Vagina (tissue), 2 donors: Measurements from ENCODE around the gene TNNC2.

Source experiments
- POLR2A ChIP-seq, 2 donors: fragments of 450-650 bp; IDR thresholded peaks; one replicate each; pipeline ENCODE4 v1.6.1; 2017; ENCODE audit warnings: antibody characterized with exemption in 2 of 2, mild to moderate bottlenecking in 2 of 2, moderate library complexity in 2 of 2
- POLR2AphosphoS5 ChIP-seq, 2 donors: sonication (generic); formaldehyde crosslinking; IDR thresholded peaks; one replicate each; pipeline ENCODE4 v1.9.0; 2017; ENCODE audit warnings: antibody characterized with exemption in 2 of 2, mild to moderate bottlenecking in 2 of 2, low read depth in 1 of 2; ENCODE audit not compliant: insufficient read depth in 1 of 2
- TF ChIP-seq, protein P1 (sequence below), 3 experiments: fragments of 450-650 bp in 2 of 3; fragments of 200-600 bp in 1 of 3; sonication (generic) in 1 of 3; IDR thresholded peaks; one replicate each; pipeline ENCODE4 v1.5.1; 2017 to 2019; ENCODE audit warnings: antibody characterized with exemption in 3 of 3, mild to moderate bottlenecking in 2 of 3, moderate library complexity in 2 of 3

- TF ChIP-seq, protein P1, sequence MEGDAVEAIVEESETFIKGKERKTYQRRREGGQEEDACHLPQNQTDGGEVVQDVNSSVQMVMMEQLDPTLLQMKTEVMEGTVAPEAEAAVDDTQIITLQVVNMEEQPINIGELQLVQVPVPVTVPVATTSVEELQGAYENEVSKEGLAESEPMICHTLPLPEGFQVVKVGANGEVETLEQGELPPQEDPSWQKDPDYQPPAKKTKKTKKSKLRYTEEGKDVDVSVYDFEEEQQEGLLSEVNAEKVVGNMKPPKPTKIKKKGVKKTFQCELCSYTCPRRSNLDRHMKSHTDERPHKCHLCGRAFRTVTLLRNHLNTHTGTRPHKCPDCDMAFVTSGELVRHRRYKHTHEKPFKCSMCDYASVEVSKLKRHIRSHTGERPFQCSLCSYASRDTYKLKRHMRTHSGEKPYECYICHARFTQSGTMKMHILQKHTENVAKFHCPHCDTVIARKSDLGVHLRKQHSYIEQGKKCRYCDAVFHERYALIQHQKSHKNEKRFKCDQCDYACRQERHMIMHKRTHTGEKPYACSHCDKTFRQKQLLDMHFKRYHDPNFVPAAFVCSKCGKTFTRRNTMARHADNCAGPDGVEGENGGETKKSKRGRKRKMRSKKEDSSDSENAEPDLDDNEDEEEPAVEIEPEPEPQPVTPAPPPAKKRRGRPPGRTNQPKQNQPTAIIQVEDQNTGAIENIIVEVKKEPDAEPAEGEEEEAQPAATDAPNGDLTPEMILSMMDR (IDR thresholded peaks at IDR 0.05): no peak
- TF ChIP-seq POLR2A (IDR thresholded peaks at IDR 0.05) (no peak), POLR2AphosphoS5 (IDR thresholded peaks at IDR 0.05; ENCODE audit: insufficient read depth in 1 of 2, low read depth in 1 of 2) (no peak)
These were observed 12.8 kb downstream of the TNNC2 start for GRCh38 chr20:45814314-45814713.
